Keratinocyte (primary cell): ENCODE results near the gene NHLRC2. TPM values are rescaled to one million over a fixed set of nuclear protein-coding genes. Genes with fewer than 3 reads are reported as not detected.

Source experiments
- DNase-seq: peaks from one replicate; pipeline ENCODE4 v3.0.0-alpha.2; 2011; ENCODE audit warnings: low read depth, missing footprints, low spot score
- FAIRE-seq: peaks from 2 replicates; lab custom pipeline; 2011; peaks lifted over from hg19 to GRCh38; lab: Jason Lieb, UNC
- H2AFZ ChIP-seq: 2 replicates; pipeline ENCODE4 v1.6.0; 2012; ENCODE audit warnings: low read length, control low read depth, inconsistent platforms; ENCODE audit not compliant: control insufficient read depth
- H3K27ac ChIP-seq: 2 replicates; pipeline ENCODE4 v1.5.1; 2011; ENCODE audit warnings: low read length; ENCODE audit not compliant: control insufficient read depth, insufficient read depth
- H3K27me3 ChIP-seq: 3 replicates; pipeline ENCODE4 v1.6.0; 2011; ENCODE audit warnings: low read length; ENCODE audit not compliant: control insufficient read depth, insufficient read depth; ENCODE audit errors: extremely low read depth
- H3K36me3 ChIP-seq, 2 experiments: 2 replicates in 1 of 2; 3 replicates in 1 of 2; pipeline ENCODE4 v1.5.1; 2011; ENCODE audit warnings: low read length in 2 of 2, mild to moderate bottlenecking in 1 of 2; ENCODE audit not compliant: control insufficient read depth in 2 of 2, insufficient read depth in 2 of 2; ENCODE audit errors: extremely low read depth in 1 of 2
- H3K4me1 ChIP-seq: 3 replicates; pipeline ENCODE4 v1.5.1; 2011; ENCODE audit warnings: low read length; ENCODE audit not compliant: control insufficient read depth, insufficient read depth; ENCODE audit errors: extremely low read depth
- H3K4me2 ChIP-seq: 3 replicates; pipeline ENCODE4 v1.6.0; 2011; ENCODE audit warnings: low read depth, low read length; ENCODE audit not compliant: control insufficient read depth, insufficient read depth; ENCODE audit errors: extremely low read depth
- H3K4me3 ChIP-seq, 3 experiments: fragments of 200-600 bp in 1 of 3; sonication (generic) in 1 of 3; 2 replicates in 2 of 3; 3 replicates in 1 of 3; pipeline ENCODE4 v1.5.1; 2011 to 2016; ENCODE audit warnings: low read length in 3 of 3, mild to moderate bottlenecking in 3 of 3, control low read depth in 2 of 3, inconsistent platforms in 1 of 3, low read depth in 1 of 3, mixed read lengths in 1 of 3, mixed run types in 1 of 3, moderate library complexity in 1 of 3; ENCODE audit not compliant: control insufficient read depth in 2 of 3, insufficient read depth in 2 of 3; ENCODE audit errors: extremely low read depth in 1 of 3
- H3K79me2 ChIP-seq: 2 replicates; pipeline ENCODE4 v1.6.0; 2012; ENCODE audit warnings: low read length; ENCODE audit not compliant: control insufficient read depth, insufficient read depth
- H3K9ac ChIP-seq: 3 replicates; pipeline ENCODE4 v1.6.0; 2011; ENCODE audit warnings: low read length; ENCODE audit not compliant: control insufficient read depth, insufficient read depth; ENCODE audit errors: extremely low read depth
- H3K9me1 ChIP-seq: 3 replicates; pipeline ENCODE4 v1.6.0; 2011; ENCODE audit warnings: low read length; ENCODE audit not compliant: control insufficient read depth, insufficient read depth; ENCODE audit errors: extremely low read depth
- H3K9me3 ChIP-seq: 2 replicates; pipeline ENCODE4 v1.5.1; 2012; ENCODE audit warnings: low read depth, low read length; ENCODE audit not compliant: control insufficient read depth
- H4K20me1 ChIP-seq: 3 replicates; pipeline ENCODE4 v1.6.0; 2011; ENCODE audit warnings: low read length; ENCODE audit not compliant: control insufficient read depth, insufficient read depth; ENCODE audit errors: extremely low read depth
- CTCF ChIP-seq, 3 experiments: IDR thresholded peaks in 1 of 3; conservative IDR thresholded peaks in 1 of 3; optimal IDR thresholded peaks in 1 of 3; 2 replicates in 2 of 3; 3 replicates in 1 of 3; pipeline versions ENCODE3 to v1.5.1; 2011; ENCODE audit warnings: low read length in 3 of 3, mild to moderate bottlenecking in 3 of 3, moderate library complexity in 2 of 3, control low read depth in 1 of 3, inconsistent platforms in 1 of 3; ENCODE audit not compliant: insufficient read depth in 2 of 3; ENCODE audit errors: extremely low read depth in 1 of 3
- EZH2 ChIP-seq: IDR thresholded peaks from one replicate; pipeline ENCODE4 v1.6.1; 2012; ENCODE audit warnings: inconsistent platforms, mild to moderate bottlenecking, low read length, moderate library complexity
- dilution Hi-C: fragments of 300-500 bp; cut with MboI; formaldehyde crosslinking; loops from one replicate; pipeline ENCODE4 v1.7.0; 2020; ENCODE audit warnings: low sequenced_read_pairs; ENCODE audit not compliant: extremely low pct_ligation_motif_present
- polyA plus RNA-seq, 5 experiments: library from polyadenylated mRNA; depleted of rRNA in 3 of 5; stranded (reverse) in 3 of 5; stranded (forward) in 1 of 5; unstranded in 1 of 5; fragments of >200 nt; gene quantifications; 1 replicate in 1 of 5; 2 replicates in 3 of 5; 3 replicates in 1 of 5; pipeline versions ENCODE4 v1.2.1 to v1.2.3, GENCODE V29; 2011 to 2012; ENCODE audit warnings: missing spikeins in 2 of 5, low read depth in 1 of 5, low replicate concordance in 1 of 5

NHLRC2 gene
- polyA plus RNA-seq, 1 donor (not counting 4 experiments of a cell fraction or from before 2014, with no cell fraction given), result 7.5 TPM

DNA sequence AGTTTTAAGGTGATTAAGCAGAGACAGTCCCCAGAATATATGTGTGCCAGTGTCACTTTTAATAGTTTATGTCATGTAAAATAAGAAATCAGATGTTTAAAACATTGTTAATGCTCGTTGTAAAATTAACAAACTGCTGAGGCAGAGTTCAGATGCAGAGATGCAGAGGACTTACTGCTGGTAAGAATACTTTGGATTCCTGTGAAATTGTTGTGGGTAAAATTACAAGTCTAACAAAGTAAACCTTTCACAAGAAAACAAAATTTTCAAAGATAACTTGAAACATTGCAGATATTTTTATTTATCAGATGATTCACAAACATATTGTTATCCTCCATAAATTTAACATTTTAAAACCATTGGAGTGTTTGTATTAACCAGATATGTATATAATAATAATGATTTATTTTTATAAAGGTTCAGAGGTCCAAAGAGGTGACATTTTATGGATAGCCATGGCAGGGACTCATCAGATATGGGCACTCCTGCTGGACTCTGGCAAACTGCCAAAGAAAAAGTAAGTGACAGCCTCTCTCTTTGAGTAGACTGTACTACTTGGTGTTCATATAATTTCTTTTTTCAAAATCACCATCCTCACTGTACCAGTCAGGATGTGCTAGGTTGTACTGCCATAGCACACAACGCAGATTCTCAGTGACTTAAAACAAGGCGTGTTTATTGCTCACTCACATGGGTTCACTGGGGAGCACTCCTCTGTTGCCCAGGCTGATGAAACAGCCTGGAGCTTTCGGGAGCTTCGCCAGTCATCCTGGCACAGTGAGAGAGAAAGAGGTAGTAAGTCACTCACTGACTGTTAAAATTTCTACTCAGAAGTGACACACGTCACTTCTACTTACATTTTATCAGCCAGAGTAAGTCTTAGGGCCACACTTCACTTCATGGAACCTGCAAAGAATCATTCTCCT lies 43.5 kb downstream of the NHLRC2 start:
- H3K27me3 ChIP-seq, result no peaks in the 10 kb centered on the region
- H3K79me2 ChIP-seq, result no peaks in the 10 kb centered on the region
- H3K4me2 ChIP-seq, result no peak overlapping the region
- no peaks in the 10 kb centered on the region for H4K20me1 ChIP-seq
- H3K4me1 ChIP-seq, result peaks cover 7% of the 10 kb centered on the region
- FAIRE-seq (peak; percentile 56), DNase-seq (no peak)
- H3K27ac ChIP-seq, result no peak overlapping the region
- no peak overlapping the region for H3K4me3 ChIP-seq
- no peaks in the 10 kb centered on the region for H3K36me3 ChIP-seq
- TF ChIP-seq CTCF (optimal IDR thresholded peaks at IDR 0.05 in 1 of 3, IDR thresholded peaks at IDR 0.05 in 1 of 3, conservative IDR thresholded peaks at IDR 0.05 in 1 of 3; ENCODE audit: extremely low read depth in 1 of 3, insufficient read depth in 2 of 3, low read length in 3 of 3), result no peak
- no peak for TF ChIP-seq EZH2
- no peaks in the 10 kb centered on the region for H3K9me3 ChIP-seq
- no peak overlapping the region for H2AFZ ChIP-seq
- no peaks in the 10 kb centered on the region for H3K9me1 ChIP-seq
- no peak overlapping the region for H3K9ac ChIP-seq
- dilution Hi-C loops, result no loop called here

GRCh38 chr10:113899952-113900598 lies 45.6 kb downstream of the NHLRC2 start:
- Histone ChIP-seq H3K4me2 (no peak overlapping the region), H4K20me1 (no peaks in the 10 kb centered on the region), H3K9me3 (no peaks in the 10 kb centered on the region), H3K27me3 (no peaks in the 10 kb centered on the region), H2AFZ (no peak overlapping the region), H3K36me3 (no peaks in the 10 kb centered on the region), H3K9ac (no peak overlapping the region), H3K4me1 (peaks cover 6% of the 10 kb centered on the region), H3K27ac (no peak overlapping the region), H3K9me1 (no peaks in the 10 kb centered on the region), H3K79me2 (no peaks in the 10 kb centered on the region), H3K4me3 (no peak overlapping the region)
- no peak for TF ChIP-seq CTCF (optimal IDR thresholded peaks at IDR 0.05 in 1 of 3, IDR thresholded peaks at IDR 0.05 in 1 of 3, conservative IDR thresholded peaks at IDR 0.05 in 1 of 3; ENCODE audit: extremely low read depth in 1 of 3, insufficient read depth in 2 of 3, low read length in 3 of 3)
- TF ChIP-seq EZH2, result no peak
- no peak for DNase-seq
- dilution Hi-C loops, result no loop called here
- FAIRE-seq, result peak; percentile 20
